ENCODE results near the gene KIDINS220.

The KIDINS220 gene

GRCh38 chr2:8836971-8837794 lies at the start of gene KIDINS220:
Gene KIDINS220 (minus strand): TSS chr2:8837613. CDS start chr2:8827093, 10,520 bp downstream.
- peak; percentile 75 for DNase-seq

GRCh38 chr2:8886876-8887275 lies 49.5 kb upstream of the KIDINS220 start:
- DNase-seq = no peak

- DNase-seq = no peak
Measured at GRCh38 chr2:8886202-8886518, 48.7 kb upstream of the KIDINS220 start.

- no peak for DNase-seq
Measured at GRCh38 chr2:8885449-8886201, 48.2 kb upstream of the KIDINS220 start.

GRCh38 chr2:8884812-8885211 lies 47.4 kb upstream of the KIDINS220 start:
- DNase-seq = no peak

GRCh38 chr2:8882094-8882493 lies 44.7 kb upstream of the KIDINS220 start:
- no peak for DNase-seq

GRCh38 chr2:8877894-8878293 lies 40.5 kb upstream of the KIDINS220 start:
- DNase-seq = no peak

- DNase-seq = no peak
Measured at GRCh38 chr2:8877332-8877731, 39.9 kb upstream of the KIDINS220 start.

GRCh38 chr2:8876628-8877027 lies 39.2 kb upstream of the KIDINS220 start:
- no peak for DNase-seq

GRCh38 chr2:8872821-8873432 lies 35.5 kb upstream of the KIDINS220 start:
- no peak for DNase-seq

- DNase-seq = no peak
Measured at GRCh38 chr2:8870441-8870840, 33.0 kb upstream of the KIDINS220 start.

GRCh38 chr2:8867363-8867762 lies 29.9 kb upstream of the KIDINS220 start:
- DNase-seq = no peak

- no peak for DNase-seq
Measured at GRCh38 chr2:8863331-8863953, 26.0 kb upstream of the KIDINS220 start.

GRCh38 chr2:8862230-8862629 lies 24.8 kb upstream of the KIDINS220 start:
- DNase-seq = no peak

GRCh38 chr2:8861797-8862196 lies 24.4 kb upstream of the KIDINS220 start:
- DNase-seq = no peak

GRCh38 chr2:8860239-8860638 lies 22.8 kb upstream of the KIDINS220 start:
- no peak for DNase-seq

GRCh38 chr2:8858910-8859309 lies 21.5 kb upstream of the KIDINS220 start:
- no peak for DNase-seq

- no peak for DNase-seq
Measured at GRCh38 chr2:8858264-8858663, 20.9 kb upstream of the KIDINS220 start.

- no peak for DNase-seq
Measured at GRCh38 chr2:8857709-8858108, 20.3 kb upstream of the KIDINS220 start.

GRCh38 chr2:8856176-8856575 lies 18.8 kb upstream of the KIDINS220 start:
- no peak for DNase-seq

GRCh38 chr2:8855010-8855409 lies 17.6 kb upstream of the KIDINS220 start:
- DNase-seq = no peak

- DNase-seq = no peak
Measured at GRCh38 chr2:8853426-8853825, 16.0 kb upstream of the KIDINS220 start.

- no peak for DNase-seq
Measured at GRCh38 chr2:8851811-8852560, 14.6 kb upstream of the KIDINS220 start.

Measured in activated naive CD4-positive, alpha-beta T cell treated with anti-CD3 and anti-CD28 coated beads, Interleukin-2, amount 50 U/mL, for 16 hours (primary cell).